Renal cortical epithelial cell (primary cell): ENCODE measurements around the gene KIF26B. TPM values are rescaled to one million over a fixed set of nuclear protein-coding genes. Genes with fewer than 3 reads are reported as not detected.

Experiments
- DNase-seq: peaks from one replicate; pipeline ENCODE4 v3.0.0-alpha.2; 2011; ENCODE audit warnings: low read depth
- total RNA-seq: library from RNA; depleted of rRNA; stranded (reverse); fragments of >200 nt; gene quantifications from 2 replicates; pipeline ENCODE4 v1.2.3, GENCODE V29; 2014

The KIF26B gene
- total RNA-seq, 1 donor from 2014 or later, result 19.4 TPM

GRCh38 chr1:245132771-245133170, 22.0 kb upstream of the KIF26B start:
- no peak for DNase-seq

GRCh38 chr1:245133995-245134715, 20.6 kb upstream of the KIF26B start:
- DNase-seq, result no peak

DNA sequence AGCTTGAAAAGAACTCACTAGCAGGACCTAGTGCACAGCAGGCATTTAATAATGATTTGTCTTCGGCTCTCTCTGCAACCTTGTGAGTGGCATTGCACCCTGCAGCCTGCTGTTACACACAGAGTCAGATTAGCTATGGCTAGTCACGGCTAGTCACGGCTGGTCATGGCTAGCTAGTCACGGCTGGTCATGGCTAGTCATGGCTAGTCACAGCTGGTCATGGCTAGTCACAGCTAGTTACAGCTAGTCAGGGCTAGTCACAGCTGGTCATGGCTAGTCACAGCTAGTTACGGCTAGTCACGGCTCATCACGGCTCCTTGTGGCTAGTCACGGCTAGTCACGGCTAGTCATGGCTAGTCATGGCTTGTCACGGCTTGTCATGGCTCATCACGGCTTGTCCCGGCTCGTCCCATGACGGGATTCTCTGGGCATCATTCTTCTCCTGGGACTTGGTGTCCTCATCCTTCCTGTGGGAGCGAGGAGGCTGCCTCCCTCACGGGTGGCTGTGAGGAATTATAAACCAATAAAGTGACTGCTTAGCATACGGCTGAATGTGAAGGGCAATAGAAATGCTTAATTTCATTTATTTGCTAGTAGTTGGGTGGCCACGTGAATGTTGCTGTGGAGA, 12.5 kb upstream of the KIF26B start:
- DNase-seq, result no peak

DNA sequence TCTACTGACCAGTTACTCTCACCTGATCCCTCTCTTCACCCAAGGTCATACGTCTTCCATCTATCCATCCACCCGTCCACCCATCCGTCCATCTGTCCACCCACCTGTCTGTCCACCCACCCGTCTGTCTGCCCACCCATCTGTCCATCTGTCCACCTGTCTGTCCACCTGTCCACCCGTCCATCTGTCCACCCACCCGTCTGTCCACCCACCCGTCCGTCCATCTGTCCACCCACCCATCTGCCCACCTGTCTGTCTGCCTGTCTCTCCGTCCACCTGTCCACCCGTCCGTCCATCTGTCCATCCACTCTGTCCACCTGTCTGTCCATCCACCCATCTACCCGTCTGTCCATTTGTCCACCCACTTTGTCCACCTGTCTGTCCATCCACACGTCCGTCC, 11.8 kb upstream of the KIF26B start:
- DNase-seq, result no peak

DNA sequence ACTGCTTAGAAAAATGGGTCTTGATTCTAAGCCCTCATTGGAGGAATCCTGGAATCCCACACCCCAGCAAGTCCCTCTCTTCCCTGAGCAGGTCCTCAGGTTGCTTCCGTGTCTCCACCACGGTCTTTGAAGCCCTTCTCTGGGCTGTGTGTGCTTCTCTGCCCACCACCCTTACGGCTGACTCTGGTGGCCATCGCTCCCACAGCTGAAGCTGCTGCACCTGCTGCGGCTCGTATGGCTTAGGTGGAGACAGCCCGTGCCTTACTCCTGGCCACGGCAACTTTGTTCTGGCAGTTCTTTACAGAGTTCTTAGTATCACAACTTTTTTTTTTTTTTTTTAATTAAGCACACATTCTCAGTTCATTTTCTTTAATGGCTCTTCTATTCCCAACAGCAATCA, 10.9 kb upstream of the KIF26B start:
- DNase-seq, result no peak

DNA sequence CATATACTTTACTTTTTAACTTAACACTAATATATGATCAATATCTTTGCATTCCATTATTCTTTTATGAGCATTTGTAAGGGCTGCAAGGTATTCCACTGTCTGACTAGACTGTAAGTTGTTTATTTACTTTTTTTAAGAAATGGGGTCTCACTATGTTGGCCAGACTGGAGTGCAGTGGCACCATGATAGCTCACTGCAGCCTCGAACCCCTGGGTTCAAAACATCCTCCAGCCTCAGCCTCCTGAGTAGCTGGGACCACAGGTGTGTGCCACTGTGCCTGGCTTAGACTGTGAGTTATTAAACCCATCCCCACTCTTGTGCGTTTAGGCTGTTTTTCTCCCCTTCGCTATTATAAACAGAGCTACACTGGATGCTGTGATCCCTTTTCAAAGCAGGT, 6.7 kb upstream of the KIF26B start:
- no peak for DNase-seq

DNA sequence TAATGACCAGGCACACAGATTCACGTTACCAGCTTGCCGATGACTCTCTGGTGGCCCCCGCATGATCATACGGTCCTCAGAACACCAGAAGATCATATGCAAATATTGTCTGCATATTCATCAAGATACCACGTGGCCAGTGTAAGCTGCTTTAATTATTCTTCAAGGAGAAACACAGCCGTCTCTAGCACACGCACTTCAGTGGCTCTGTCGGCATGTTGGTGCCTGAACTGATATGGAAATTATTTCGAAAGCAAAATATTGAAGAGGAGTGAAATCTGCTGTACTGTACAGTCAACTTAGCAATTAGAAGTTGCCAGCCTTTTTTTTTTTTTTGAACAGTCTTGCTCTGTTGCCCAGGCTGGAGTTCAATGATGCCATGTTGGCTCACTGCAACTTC, 5.9 kb upstream of the KIF26B start:
- no peak for DNase-seq

GRCh38 chr1:245153081-245153551, 1.7 kb upstream of the KIF26B start:
- peak; percentile 61 for DNase-seq

- no peak for DNase-seq
These were observed 995 bp upstream of the KIF26B start for GRCh38 chr1:245153552-245154428.

GRCh38 chr1:245155272-245156040, 671 bp downstream of the KIF26B start:
- no peak for DNase-seq

- peak; percentile 48 for DNase-seq
These were observed 1.4 kb downstream of the KIF26B start for GRCh38 chr1:245156041-245156735.

DNA sequence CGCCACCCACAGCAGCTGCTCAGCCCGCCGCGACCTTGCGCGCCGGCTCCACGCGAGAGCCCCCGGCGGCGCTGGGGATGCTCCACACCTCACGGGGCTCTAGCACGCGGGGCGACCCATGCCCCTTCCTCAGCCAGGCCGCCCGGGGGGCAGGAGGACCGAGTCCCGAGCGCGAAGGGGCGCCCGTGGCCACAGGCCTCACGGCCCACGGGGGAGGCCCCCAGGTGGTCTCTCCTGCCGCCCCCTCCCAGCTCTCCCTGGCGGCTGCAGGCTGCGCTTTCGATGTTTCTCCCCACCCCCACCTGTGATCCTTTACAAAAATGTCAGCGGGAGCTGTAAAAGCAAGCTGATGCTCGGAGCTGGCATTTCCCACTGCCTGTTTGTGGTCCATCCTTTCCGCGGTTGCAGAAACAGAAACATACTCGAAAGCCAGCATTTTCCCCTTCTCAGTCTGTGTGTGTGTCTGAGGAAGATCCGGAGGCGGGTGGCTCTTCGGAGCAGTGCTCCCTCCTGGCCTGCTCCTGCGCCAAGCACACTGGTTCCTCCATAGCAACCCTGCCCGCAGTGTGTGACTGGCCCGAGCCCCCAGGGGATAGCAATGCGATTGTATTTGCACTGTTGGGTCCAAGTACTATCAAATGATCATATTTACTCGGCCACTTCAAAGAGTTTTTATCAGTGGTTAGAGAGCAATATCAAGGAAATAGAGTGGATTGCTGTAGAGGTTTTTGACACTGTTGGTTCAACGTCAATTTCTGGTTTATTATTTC, 2.1 kb downstream of the KIF26B start:
- DNase-seq, result no peak

DNA sequence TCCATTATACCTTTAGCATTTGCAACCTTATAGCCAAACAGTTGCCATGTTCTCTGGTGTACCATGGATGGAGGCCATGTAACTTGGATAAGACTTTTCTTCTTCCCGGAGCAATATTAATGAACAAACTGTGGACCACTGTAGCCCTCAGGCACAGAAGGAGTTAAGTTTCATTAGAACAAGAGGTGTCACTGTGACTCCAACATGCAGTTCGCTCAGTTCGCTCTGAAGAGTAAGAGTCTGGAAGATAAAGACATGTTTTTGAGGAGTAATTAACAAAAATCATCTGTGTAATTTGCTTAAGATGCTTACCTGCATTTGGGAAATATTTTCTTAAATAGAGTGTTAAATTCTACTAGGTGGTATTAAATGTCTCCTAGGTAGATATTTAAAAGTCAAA, 4.1 kb downstream of the KIF26B start:
- no peak for DNase-seq

DNA sequence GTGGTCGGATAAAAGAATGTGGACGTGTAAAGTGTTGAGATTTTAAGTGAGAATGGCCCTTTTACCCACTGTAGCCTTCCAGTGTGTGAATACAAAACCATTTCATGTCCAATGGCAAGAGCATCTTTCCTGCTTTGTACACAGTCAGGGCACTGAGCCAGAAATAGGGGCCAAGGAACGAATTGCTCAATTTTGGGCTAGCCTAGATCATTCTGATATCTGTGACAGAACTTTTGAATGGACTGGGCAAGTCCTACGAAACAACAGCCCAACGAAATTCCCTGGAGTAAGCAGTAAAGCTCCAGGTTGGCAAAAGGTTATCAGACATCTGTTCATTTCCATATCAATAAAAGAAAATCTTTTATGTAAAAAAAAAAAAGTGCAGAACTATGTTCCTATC, 5.5 kb downstream of the KIF26B start:
- DNase-seq, result no peak

- DNase-seq, result no peak
These were observed 6.1 kb downstream of the KIF26B start for GRCh38 chr1:245160741-245161400.

- DNase-seq, result no peak
These were observed 7.1 kb downstream of the KIF26B start for GRCh38 chr1:245161866-245162265.

GRCh38 chr1:245166471-245166885, 11.7 kb downstream of the KIF26B start:
- no peak for DNase-seq

- no peak for DNase-seq
These were observed 13.3 kb downstream of the KIF26B start for GRCh38 chr1:245168086-245168485.

- DNase-seq, result no peak
These were observed 14.1 kb downstream of the KIF26B start for GRCh38 chr1:245168906-245169305.

GRCh38 chr1:245169376-245169775, 14.6 kb downstream of the KIF26B start:
- DNase-seq, result no peak
